Kidney epithelial cell (primary cell): ENCODE results near the gene MPDU1. TPM values are rescaled to one million over a fixed set of nuclear protein-coding genes. Genes with fewer than 3 reads are reported as not detected.
A peak's percentile ranks its signal among the peaks of the same experiment; 100 is the strongest.

Experiments
- DNase-seq: peaks from one replicate; pipeline ENCODE4 v3.0.0-alpha.2; 2010; ENCODE audit warnings: low read depth
- H3K27me3 ChIP-seq: 2 replicates; pipeline ENCODE4 v1.6.0; 2011; ENCODE audit warnings: low read length; ENCODE audit not compliant: control insufficient read depth, insufficient read depth
- H3K36me3 ChIP-seq: 2 replicates; pipeline ENCODE4 v1.5.1; 2011; ENCODE audit warnings: low read length; ENCODE audit not compliant: control insufficient read depth, insufficient read depth
- H3K4me3 ChIP-seq: 2 replicates; pipeline ENCODE4 v1.5.1; 2011; ENCODE audit warnings: low read depth, mild to moderate bottlenecking, control low read depth, low read length
- CTCF ChIP-seq: IDR thresholded peaks from 2 replicates; pipeline ENCODE4 v1.5.1; 2011; ENCODE audit warnings: mild to moderate bottlenecking, moderate library complexity, low read length, control low read depth, inconsistent platforms; ENCODE audit not compliant: insufficient read depth, poor library complexity, severe bottlenecking
- total RNA-seq: library from RNA; depleted of rRNA; stranded (reverse); fragments of >200 nt; gene quantifications from 2 replicates; pipeline ENCODE4 v1.2.3, GENCODE V29; 2015

Gene MPDU1
- total RNA-seq, 1 donor from 2014 or later: 187 TPM

GRCh38 chr17:7580604-7581575, 2.8 kb upstream of the MPDU1 start:
- no peak overlapping the region for H3K4me3 ChIP-seq
- no peak for DNase-seq
- H3K27me3 ChIP-seq: no peaks in the 10 kb centered on the region
- TF ChIP-seq CTCF: no peak
- peaks cover 7% of the 10 kb centered on the region for H3K36me3 ChIP-seq

GRCh38 chr17:7582396-7583252, 1.0 kb upstream of the MPDU1 start:
- Histone ChIP-seq H3K36me3 (peaks cover 7% of the 10 kb centered on the region), H3K4me3 (peak overlapping the region; percentile 69), H3K27me3 (no peaks in the 10 kb centered on the region)
- DNase-seq: no peak
- no peak for TF ChIP-seq CTCF

- H3K27me3 ChIP-seq: no peaks in the 10 kb centered on the region
- peaks cover 9% of the 10 kb centered on the region for H3K36me3 ChIP-seq
- peak; percentile 38 for TF ChIP-seq CTCF
- DNase-seq: no peak
- no peak overlapping the region for H3K4me3 ChIP-seq
Observed at GRCh38 chr17:7586673-7587419, 3.2 kb downstream of the MPDU1 start.

- H3K27me3 ChIP-seq: no peaks in the 10 kb centered on the region
- no peak for TF ChIP-seq CTCF
- peaks cover 9% of the 10 kb centered on the region for H3K36me3 ChIP-seq
- no peak overlapping the region for H3K4me3 ChIP-seq
- peak; percentile 47 for DNase-seq
Observed at GRCh38 chr17:7587420-7588151, 3.9 kb downstream of the MPDU1 start.

- peaks cover 9% of the 10 kb centered on the region for H3K36me3 ChIP-seq
- DNase-seq: no peak
- H3K4me3 ChIP-seq: peak overlapping the region; percentile 19
- no peaks in the 10 kb centered on the region for H3K27me3 ChIP-seq
- TF ChIP-seq CTCF: no peak
Observed at GRCh38 chr17:7588553-7589203, 5.0 kb downstream of the MPDU1 start.
